Endometrium (tissue), 2 donors: ENCODE data around the gene PFN1.
"Not testable (repeated sequence)": the region's sequence is repeated elsewhere in the genome, so short reads cannot be mapped to it uniquely, and the experiment has no call there.

Experiments
- FAIRE-seq: peaks from 2 replicates; lab custom pipeline; 2012; peaks lifted over from hg19 to GRCh38; lab: Jason Lieb, UNC
- donor health status: control.
- donor health status: control.

PFN1 gene

DNA sequence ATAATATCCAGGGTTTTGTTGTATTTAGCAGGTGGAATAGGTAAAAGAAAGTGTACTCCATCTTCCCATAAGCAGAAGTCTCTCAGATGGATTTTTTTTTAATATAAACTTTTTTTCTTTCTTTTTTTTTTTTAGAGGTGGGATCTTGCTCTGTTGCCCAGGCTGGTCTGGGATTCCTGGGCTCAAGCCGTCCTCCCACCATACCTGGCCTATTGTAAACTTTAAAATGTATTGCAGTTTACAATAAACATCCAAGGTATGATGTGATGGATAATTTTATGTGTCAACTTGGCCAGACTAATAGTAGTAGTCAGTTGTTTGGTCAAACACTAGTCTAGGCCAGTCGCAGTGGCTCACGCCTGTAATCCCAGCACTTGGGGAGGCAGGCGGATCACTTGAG, 27.0 kb downstream of the PFN1 start:
- FAIRE-seq = no peak

DNA sequence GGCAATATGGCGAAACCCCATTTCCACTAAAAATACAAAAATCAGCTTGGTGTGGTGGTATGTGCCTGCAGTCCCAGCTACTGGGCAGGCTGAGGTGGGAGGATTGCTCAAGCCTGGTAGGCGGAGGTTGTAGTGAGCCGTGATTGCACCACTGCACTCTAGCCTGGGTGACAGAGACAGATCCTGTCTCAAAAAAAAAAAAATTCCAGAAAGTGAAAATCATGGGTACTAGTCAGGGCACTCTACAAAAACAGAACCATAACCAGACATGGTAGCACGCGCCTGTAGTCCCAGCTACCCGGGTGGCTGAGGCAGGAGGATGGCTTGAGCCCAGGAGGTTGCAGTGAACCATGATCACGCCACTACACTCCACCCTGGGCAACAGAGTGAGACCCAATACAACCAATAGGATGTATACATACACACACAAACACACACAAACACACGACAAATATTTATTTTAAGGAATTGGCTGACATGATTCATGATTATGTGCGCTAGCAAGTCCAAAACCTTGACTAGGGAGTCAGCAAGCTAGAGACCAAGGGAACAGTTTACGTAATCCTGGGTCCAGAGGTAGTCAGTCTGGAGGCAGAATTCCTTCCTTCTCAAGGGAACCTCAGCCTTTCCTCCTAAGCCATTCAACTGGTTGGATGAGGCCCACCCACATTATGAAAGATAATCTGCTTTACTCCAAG, 27.8 kb downstream of the PFN1 start:
- no peak for FAIRE-seq

GRCh38 chr17:4919511-4920047, 28.8 kb downstream of the PFN1 start:
- FAIRE-seq = no peak

DNA sequence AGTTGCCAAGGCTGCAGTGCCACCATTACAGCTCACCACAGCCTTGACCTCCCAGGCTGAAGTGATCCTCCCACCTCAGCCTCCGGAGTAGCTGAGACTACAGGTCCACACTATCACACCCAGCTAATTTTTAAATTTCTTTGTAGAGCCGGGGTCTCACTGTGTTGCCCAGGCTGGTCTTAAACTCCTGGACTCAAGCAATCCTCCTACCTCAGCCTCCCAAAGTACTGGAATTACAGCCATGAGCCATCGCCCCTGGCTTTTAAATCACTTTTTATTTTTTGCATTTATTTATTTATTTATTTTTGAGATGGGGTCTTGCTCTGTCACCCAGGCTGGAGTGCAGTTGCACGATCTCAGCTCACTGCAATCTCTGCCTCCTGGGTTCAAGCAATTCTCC, 33.8 kb downstream of the PFN1 start:
- FAIRE-seq = not testable (repeated sequence)

DNA sequence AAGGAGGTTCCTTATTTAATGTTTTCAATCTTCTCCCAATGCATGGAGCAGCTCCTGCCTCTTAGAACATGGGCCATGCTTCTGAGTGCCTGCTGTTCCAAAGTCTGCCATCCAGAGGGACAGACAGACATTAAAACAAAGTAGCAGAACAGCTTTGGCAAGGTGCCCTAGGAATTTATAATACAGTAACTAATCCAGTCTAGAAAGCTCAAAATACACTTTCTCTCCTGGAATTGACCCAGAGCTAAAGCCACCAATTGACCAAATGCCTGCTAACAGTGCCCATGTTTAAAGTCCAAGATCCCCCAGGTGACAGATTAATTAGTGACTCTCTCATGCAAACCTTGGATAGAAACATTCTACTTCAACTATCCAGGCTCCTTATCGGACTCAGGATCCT, 34.3 kb downstream of the PFN1 start:
- FAIRE-seq = no peak

DNA sequence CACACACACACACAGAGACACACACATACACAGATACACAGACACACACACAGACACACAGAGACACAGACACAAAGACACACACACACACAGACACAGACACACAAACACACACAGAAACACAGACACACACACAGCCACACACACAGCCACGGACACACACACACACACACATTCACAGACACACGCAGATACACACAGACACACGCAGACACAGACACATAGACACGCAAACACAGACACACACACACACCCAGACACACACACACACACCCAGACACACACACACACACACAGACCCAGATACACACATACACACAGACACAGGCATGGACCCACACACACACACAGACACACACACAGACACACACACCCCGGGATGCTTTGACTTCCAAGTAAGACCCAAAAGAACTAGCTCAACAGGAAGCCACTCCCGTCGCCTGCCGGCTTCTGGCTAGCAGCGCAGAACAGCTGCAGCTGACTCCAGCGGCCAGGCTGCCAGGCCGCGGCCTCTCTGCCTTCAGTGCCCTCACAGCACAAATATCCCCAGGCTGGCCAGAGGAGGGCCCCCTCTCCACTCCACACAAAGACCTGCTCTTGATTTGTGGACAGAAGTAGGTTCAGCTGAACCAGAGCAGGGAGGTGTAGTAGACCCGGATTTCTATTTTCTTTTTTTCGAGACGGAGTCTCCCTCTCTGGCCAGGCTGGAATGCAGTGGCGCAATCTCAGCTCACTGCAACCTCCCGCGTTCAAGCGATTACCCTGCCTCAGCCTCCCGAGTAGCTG, 39.4 kb downstream of the PFN1 start:
- FAIRE-seq = peak; percentile 59

GRCh38 chr17:4908301-4908700, 40.0 kb downstream of the PFN1 start:
- no peak for FAIRE-seq

DNA sequence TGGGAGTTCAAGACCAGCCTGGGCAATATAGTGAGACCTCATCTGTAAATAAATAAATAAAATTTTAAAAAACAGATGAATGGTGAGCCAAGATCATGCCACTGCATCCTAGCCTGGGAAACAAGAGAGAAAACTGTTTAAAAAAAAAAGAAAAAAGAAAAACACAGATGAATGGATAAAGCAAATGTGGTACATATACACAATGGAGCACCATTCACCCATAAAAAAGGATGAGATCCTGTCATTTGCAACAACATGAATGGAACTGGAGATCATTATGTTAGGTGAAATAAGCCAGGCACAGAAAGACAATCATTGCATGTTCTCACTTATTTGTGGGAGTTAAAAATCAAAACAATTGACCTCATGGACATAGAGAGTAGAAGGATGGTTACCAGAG, 41.7 kb downstream of the PFN1 start:
- not testable (repeated sequence) for FAIRE-seq

- peak; percentile 48 for FAIRE-seq
Observed at GRCh38 chr17:4903051-4903818, 45.1 kb downstream of the PFN1 start, which contains the start of gene CHRNE. TSS of gene CHRNE (minus strand) at chr17:4903098. CDS start at chr17:4903063, 35 bp downstream.

GRCh38 chr17:4902540-4902939, 45.8 kb downstream of the PFN1 start:
- FAIRE-seq = no peak

GRCh38 chr17:4901648-4902344, 46.5 kb downstream of the PFN1 start:
- no peak for FAIRE-seq

GRCh38 chr17:4901108-4901647, 47.2 kb downstream of the PFN1 start:
- no peak for FAIRE-seq

GRCh38 chr17:4900231-4901107, 47.9 kb downstream of the PFN1 start:
- FAIRE-seq = no peak

DNA sequence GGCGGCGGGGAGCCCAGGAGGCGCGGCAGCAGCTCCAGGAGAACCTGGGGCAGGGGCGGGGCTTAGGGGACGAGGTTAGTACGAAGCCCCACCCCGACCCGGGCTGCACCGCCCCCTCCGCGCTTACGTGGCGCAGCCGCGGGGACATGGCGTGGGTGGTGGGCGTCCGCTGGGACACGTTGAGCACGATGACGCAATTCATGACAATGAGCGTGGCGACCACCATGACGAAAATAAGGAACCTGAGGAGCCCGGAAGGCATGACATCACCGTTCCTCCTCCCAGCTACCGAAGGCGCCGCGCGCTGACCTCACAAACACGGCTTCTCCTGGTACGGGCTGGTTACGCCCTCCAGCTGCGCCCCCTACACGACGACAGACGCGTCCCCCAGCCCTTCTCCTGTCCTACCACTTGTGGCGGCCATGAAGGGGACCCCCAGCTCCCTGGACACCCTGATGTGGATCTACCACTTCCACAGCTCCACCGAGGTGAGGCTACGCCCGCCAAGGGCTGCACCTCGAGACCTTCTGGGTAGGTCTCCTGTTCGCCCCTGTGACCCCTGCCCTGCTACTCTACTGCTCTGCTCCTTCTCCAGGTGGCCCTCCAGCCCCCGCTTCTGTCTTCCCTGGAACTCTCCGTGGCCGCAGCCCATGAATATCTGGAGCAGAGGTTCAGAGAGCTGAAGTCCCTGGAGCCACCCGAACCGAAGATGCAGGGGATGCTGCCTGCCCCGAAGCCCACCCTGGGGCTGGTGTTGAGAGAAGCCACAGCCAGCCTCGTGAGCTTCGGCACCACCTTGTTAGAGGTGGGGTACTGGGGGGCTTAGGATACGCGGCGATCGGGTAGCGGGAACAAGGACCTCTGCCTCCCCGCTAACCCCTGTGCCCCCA, 48.7 kb downstream of the PFN1 start, which contains the start of gene C17orf107:
Gene C17orf107 (plus strand): TSS at position 196 of the 890 bp plus-strand sequence. CDS start 227 bp downstream, at position 423.
- FAIRE-seq = no peak

DNA sequence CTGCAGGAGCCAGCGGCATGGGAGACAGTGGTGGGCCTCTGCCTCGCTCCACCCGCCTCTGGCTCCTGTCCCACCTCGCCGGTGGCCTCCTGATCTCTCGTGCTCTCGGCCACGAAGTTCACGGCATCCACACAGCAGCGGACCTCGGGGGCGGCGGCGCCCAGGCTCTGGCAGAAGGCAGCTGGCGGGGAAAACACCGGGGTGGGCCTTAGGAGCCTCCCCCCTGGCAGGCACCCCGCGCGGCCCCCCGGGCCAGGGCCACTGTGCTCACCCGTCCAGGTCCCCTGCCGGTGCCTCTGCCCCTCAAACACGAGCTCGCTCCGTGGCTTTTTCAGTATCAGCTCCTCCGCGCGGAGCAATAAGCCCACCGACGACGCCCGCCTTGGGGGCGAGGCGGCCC, 49.4 kb downstream of the PFN1 start:
- FAIRE-seq = no peak

DNA sequence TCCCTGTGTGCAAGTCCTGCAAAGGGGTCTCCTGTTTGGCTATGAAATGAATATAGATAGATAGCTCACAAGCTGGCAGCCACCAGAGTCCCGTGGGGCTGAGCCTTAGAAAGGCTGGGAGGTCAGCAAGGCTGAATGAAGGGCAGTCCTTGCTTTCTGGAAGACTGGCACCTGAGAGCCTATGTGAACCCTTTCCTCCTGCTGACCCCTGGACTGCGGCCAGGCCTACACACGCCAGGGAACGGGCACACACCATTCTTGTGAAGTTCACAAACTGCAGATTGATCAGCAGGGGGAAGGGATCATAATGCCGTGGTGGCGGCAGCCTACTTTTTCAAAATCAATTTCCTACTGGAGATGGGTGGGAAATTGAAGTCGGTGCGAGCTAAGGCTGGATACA, 50.0 kb downstream of the PFN1 start:
- no peak for FAIRE-seq

- FAIRE-seq = no peak
Observed at GRCh38 chr17:4897785-4898184, 50.5 kb downstream of the PFN1 start.

DNA sequence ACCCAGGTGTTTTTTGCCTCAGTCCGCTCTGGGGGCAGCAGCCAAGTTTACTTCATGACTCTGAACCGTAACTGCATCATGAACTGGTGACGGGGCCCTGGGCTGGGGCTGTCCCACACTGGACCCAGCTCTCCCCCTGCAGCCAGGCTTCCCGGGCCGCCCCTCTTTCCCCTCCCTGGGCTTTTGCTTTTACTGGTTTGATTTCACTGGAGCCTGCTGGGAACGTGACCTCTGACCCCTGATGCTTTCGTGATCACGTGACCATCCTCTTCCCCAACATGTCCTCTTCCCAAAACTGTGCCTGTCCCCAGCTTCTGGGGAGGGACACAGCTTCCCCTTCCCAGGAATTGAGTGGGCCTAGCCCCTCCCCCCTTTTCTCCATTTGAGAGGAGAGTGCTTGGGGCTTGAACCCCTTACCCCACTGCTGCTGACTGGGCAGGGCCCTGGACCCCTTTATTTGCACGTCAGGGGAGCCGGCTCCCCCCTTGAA, 51.1 kb downstream of the PFN1 start:
- FAIRE-seq = no peak
